Caco-2 (cell line): ENCODE results near the gene ZMYM4. TPM values are rescaled to one million over a fixed set of nuclear protein-coding genes. Genes with fewer than 3 reads are reported as not detected.

ENCODE experiments used
- BruUV-seq: library from RNA; stranded (reverse); fragments of 400-500 nt; replicated peaks from 2 replicates; lab custom pipeline; 2021; lab: Mats Ljungman, UMichigan
- CTCF ChIA-PET: fragments of 300-600 bp; sonication (Branson Sonifier 250); formaldehyde crosslinking; loops from one replicate; lab custom pipeline; 2022; ENCODE audit warnings: antibody characterized with exemption; lab: Charles Lee
- POLR2A ChIA-PET: fragments of 300-600 bp; sonication (Branson Sonifier 250); formaldehyde crosslinking; loops from one replicate; lab custom pipeline; 2022; ENCODE audit warnings: antibody characterized with exemption; lab: Charles Lee
- DNase-seq, 2 experiments: peaks; one replicate each; pipeline versions ENCODE4 v3.0.0 to v3.0.0-alpha.2; 2020 to 2022
- H3K27me3 ChIP-seq: replicated peaks from 2 replicates; pipeline ENCODE4 v1.6.0; 2011; ENCODE audit warnings: low read length; ENCODE audit not compliant: control insufficient read depth, insufficient read depth
- H3K36me3 ChIP-seq: 2 replicates; pipeline ENCODE4 v1.5.1; 2011; ENCODE audit warnings: low read length; ENCODE audit not compliant: control insufficient read depth, insufficient read depth
- H3K4me1 ChIP-seq: fragments of 250-450 bp; sonication (Bioruptor Pico); 2 replicates; pipeline ENCODE4 v1.5.1; 2020; ENCODE audit warnings: mild to moderate bottlenecking
- H3K4me3 ChIP-seq: 2 replicates; pipeline ENCODE4 v1.5.1; 2011; ENCODE audit warnings: low read depth, mild to moderate bottlenecking, control low read depth, low read length
- H3K9me3 ChIP-seq: fragments of 250-450 bp; sonication (Bioruptor Pico); 2 replicates; pipeline ENCODE4 v1.5.1; 2020; ENCODE audit warnings: mild to moderate bottlenecking, moderate library complexity
- H3K27ac Mint-ChIP-seq: one replicate; pipeline ENCODE4 v1.8.0; 2022; ENCODE audit warnings: mixed read lengths; ENCODE audit not compliant: unreplicated experiment
- H3K27me3 Mint-ChIP-seq: one replicate; pipeline ENCODE4 v1.8.0; 2022; ENCODE audit warnings: mixed read lengths; ENCODE audit not compliant: insufficient read depth, unreplicated experiment
- H3K36me3 Mint-ChIP-seq: one replicate; pipeline ENCODE4 v1.8.0; 2022; ENCODE audit warnings: mild to moderate bottlenecking, mixed read lengths; ENCODE audit not compliant: insufficient read depth, unreplicated experiment
- H3K4me1 Mint-ChIP-seq: one replicate; pipeline ENCODE4 v1.8.0; 2022; ENCODE audit warnings: low read depth, mixed read lengths; ENCODE audit not compliant: unreplicated experiment
- H3K4me3 Mint-ChIP-seq: one replicate; pipeline ENCODE4 v1.8.0; 2022; ENCODE audit warnings: mild to moderate bottlenecking, moderate library complexity, mixed read lengths; ENCODE audit not compliant: unreplicated experiment
- H3K9me3 Mint-ChIP-seq: one replicate; pipeline ENCODE4 v1.8.0; 2022; ENCODE audit warnings: mixed read lengths; ENCODE audit not compliant: unreplicated experiment
- CTCF ChIP-seq, 2 experiments: fragments of 200-600 bp in 1 of 2; IDR thresholded peaks; 1 replicate in 1 of 2; 2 replicates in 1 of 2; pipeline versions ENCODE4 v1.5.1 to v1.8.0; 2011 to 2022; ENCODE audit warnings: antibody characterized with exemption in 1 of 2, control low read depth in 1 of 2, inconsistent platforms in 1 of 2, low read depth in 1 of 2, low read length in 1 of 2, mild to moderate bottlenecking in 1 of 2, moderate library complexity in 1 of 2; ENCODE audit not compliant: insufficient read depth in 1 of 2, severe bottlenecking in 1 of 2, unreplicated experiment in 1 of 2
- intact Hi-C: fragments of 100-400 bp; cut with micrococcal nuclease; formaldehyde crosslinking; loops from one replicate; pipeline ENCODE4 v1.10.0; 2022; ENCODE audit not compliant: unreplicated experiment
- total RNA-seq: library from RNA; stranded (reverse); gene quantifications from 2 replicates; pipeline ENCODE4 v1.2.3, GENCODE V29; 2022

Gene ZMYM4
- total RNA-seq, 1 experiment from 2014 or later = 26.5 TPM

GRCh38 chr1:35433714-35434113, 165.2 kb downstream of the ZMYM4 start:
- POLR2A ChIA-PET = no interaction called here

GRCh38 chr1:35434703-35435102, 166.2 kb downstream of the ZMYM4 start:
- no peaks in the 10 kb centered on the region for H3K36me3 ChIP-seq
- H3K36me3 Mint-ChIP-seq = peaks cover 37% of the 10 kb centered on the region
- H3K4me3 Mint-ChIP-seq = no peak overlapping the region
- H3K27ac Mint-ChIP-seq = no peak overlapping the region
- H3K4me1 Mint-ChIP-seq = peaks cover 7% of the 10 kb centered on the region
- TF ChIP-seq CTCF (IDR thresholded peaks at IDR 0.05; ENCODE audit: insufficient read depth in 1 of 2, low read depth in 1 of 2, low read length in 1 of 2, severe bottlenecking in 1 of 2, unreplicated experiment in 1 of 2) = no peak
- H3K9me3 ChIP-seq = no peaks in the 10 kb centered on the region
- H3K9me3 Mint-ChIP-seq = no peaks in the 10 kb centered on the region
- intact Hi-C loops = no loop called here
- H3K4me1 ChIP-seq = no peaks in the 10 kb centered on the region
- CTCF ChIA-PET = no interaction called here
- POLR2A ChIA-PET = interaction anchor here (0.6 kb wide), 1 partner anchor 123 kb away, joined by 3 read pairs; the partner anchor contains the start of genes KIAA0319L and NCDN
- H3K4me3 ChIP-seq = no peak overlapping the region
- no peaks in the 10 kb centered on the region for H3K27me3 ChIP-seq
- no peaks in the 10 kb centered on the region for H3K27me3 Mint-ChIP-seq
- no TSS peak for BruUV-seq
- DNase-seq = no peak

More at GRCh38 chr1:35433714-35434113, 165.2 kb downstream of the ZMYM4 start:
- Mint-ChIP-seq H3K4me1 (no peaks in the 10 kb centered on the region), H3K4me3 (no peak overlapping the region), H3K27ac (peak overlapping the region; percentile 32), H3K27me3 (no peaks in the 10 kb centered on the region), H3K9me3 (no peaks in the 10 kb centered on the region), H3K36me3 (peaks cover 31% of the 10 kb centered on the region)
- TSS peak; percentile 57 for BruUV-seq
- H3K27me3 ChIP-seq = no peaks in the 10 kb centered on the region
- no peaks in the 10 kb centered on the region for H3K9me3 ChIP-seq
- intact Hi-C loops = no loop called here
- no peaks in the 10 kb centered on the region for H3K36me3 ChIP-seq
- DNase-seq = no peak
- CTCF ChIA-PET = no interaction called here
- no peaks in the 10 kb centered on the region for H3K4me1 ChIP-seq
- TF ChIP-seq CTCF (IDR thresholded peaks at IDR 0.05; ENCODE audit: insufficient read depth in 1 of 2, low read depth in 1 of 2, low read length in 1 of 2, severe bottlenecking in 1 of 2, unreplicated experiment in 1 of 2) = no peak
- H3K4me3 ChIP-seq = no peak overlapping the region

- Histone ChIP-seq H3K4me3 (no peak overlapping the region), H3K36me3 (no peaks in the 10 kb centered on the region), H3K9me3 (no peaks in the 10 kb centered on the region), H3K27me3 (no peaks in the 10 kb centered on the region), H3K4me1 (no peaks in the 10 kb centered on the region)
- ChIA-PET POLR2A (no interaction called here), CTCF (no interaction called here)
- Mint-ChIP-seq H3K4me3 (no peak overlapping the region), H3K9me3 (no peaks in the 10 kb centered on the region), H3K27ac (no peak overlapping the region), H3K27me3 (no peaks in the 10 kb centered on the region), H3K4me1 (peaks cover 7% of the 10 kb centered on the region), H3K36me3 (peaks cover 28% of the 10 kb centered on the region)
- DNase-seq = no peak
- TF ChIP-seq CTCF (IDR thresholded peaks at IDR 0.05; ENCODE audit: insufficient read depth in 1 of 2, low read depth in 1 of 2, low read length in 1 of 2, severe bottlenecking in 1 of 2, unreplicated experiment in 1 of 2) = no peak
- intact Hi-C loops = no loop called here
- BruUV-seq = no TSS peak
Measured at GRCh38 chr1:35436078-35436477, 167.6 kb downstream of the ZMYM4 start.
